Spleen (tissue), 11 donors: ENCODE measurements around the gene P2RY11. TPM values are rescaled to one million over a fixed set of nuclear protein-coding genes. Genes with fewer than 3 reads are reported as not detected.

ENCODE experiments used
- DNase-seq: peaks from one replicate; pipeline ENCODE4 v3.0.0-alpha.2; 2020
- H3K27ac ChIP-seq, 8 donors: fragments of 200-600 bp; sonication (generic) in 7 of 8; 1 replicate in 4 of 8; 2 replicates in 4 of 8; pipeline versions ENCODE4 v1.5.0 to v1.8.0; 2016 to 2021; ENCODE audit warnings: inconsistent platforms in 4 of 8, mild to moderate bottlenecking in 4 of 8, moderate library complexity in 1 of 8
- H3K27me3 ChIP-seq, 7 donors: fragments of 200-600 bp; sonication (generic) in 6 of 7; replicated peaks in 1 of 7; 1 replicate in 4 of 7; 2 replicates in 3 of 7; pipeline versions ENCODE4 v1.5.0 to v1.8.0; 2016 to 2021; ENCODE audit warnings: inconsistent platforms in 3 of 7, mild to moderate bottlenecking in 1 of 7
- H3K36me3 ChIP-seq, 6 donors: fragments of 200-600 bp; sonication (generic) in 5 of 6; 1 replicate in 4 of 6; 2 replicates in 2 of 6; pipeline versions ENCODE4 v1.5.0 to v1.8.0; 2016 to 2021; ENCODE audit warnings: inconsistent platforms in 2 of 6
- H3K4me1 ChIP-seq, 6 donors: fragments of 200-600 bp; sonication (generic) in 5 of 6; 1 replicate in 3 of 6; 2 replicates in 3 of 6; pipeline versions ENCODE4 v1.5.0 to v1.8.0; 2016 to 2021; ENCODE audit warnings: inconsistent platforms in 3 of 6
- H3K4me3 ChIP-seq, 8 donors: fragments of 200-600 bp; sonication (generic) in 7 of 8; 1 replicate in 4 of 8; 2 replicates in 4 of 8; pipeline versions ENCODE4 v1.5.0 to v1.8.0; 2016 to 2021; ENCODE audit warnings: inconsistent platforms in 4 of 8, mild to moderate bottlenecking in 4 of 8, moderate library complexity in 2 of 8
- H3K9me3 ChIP-seq, 8 donors: fragments of 200-600 bp; sonication (generic) in 7 of 8; 1 replicate in 4 of 8; 2 replicates in 4 of 8; pipeline versions ENCODE4 v1.5.0 to v1.8.0; 2016 to 2021; ENCODE audit warnings: inconsistent platforms in 4 of 8
- POLR2A ChIP-seq, 3 donors: fragments of 450-650 bp; IDR thresholded peaks; one replicate each; pipeline ENCODE4 v1.5.1; 2017; ENCODE audit warnings: antibody characterized with exemption in 3 of 3, mild to moderate bottlenecking in 1 of 3
- POLR2AphosphoS5 ChIP-seq, 3 donors: sonication (generic); formaldehyde crosslinking; IDR thresholded peaks; one replicate each; pipeline ENCODE4 v1.5.1; 2017; ENCODE audit warnings: antibody characterized with exemption in 3 of 3
- WGBS, 5 donors: extraction: QIAGEN DNeasy Blood & Tissue Kit in 3 of 5; methylation state at CpG; one replicate each; pipeline versions ENCODE4 v1.1.5 to v1.1.7; 2013 to 2018; 5-methylcytosine and 5-hydroxymethylcytosine counted together
- intact Hi-C: fragments of 100-400 bp; cut with DNase I; formaldehyde crosslinking; loops from one replicate; pipeline ENCODE4 v1.15.0; 2023; ENCODE audit warnings: low total_unique reads
- polyA plus RNA-seq, 3 donors: library from polyadenylated mRNA; stranded (reverse); fragments of 200-250 nt; gene quantifications; one replicate each; pipeline ENCODE4 v1.2.1, GENCODE V29; 2013
- total RNA-seq, 7 donors: library from RNA; depleted of rRNA in 3 of 7; stranded (reverse); fragments of >200 nt in 3 of 7; fragmentation: NEBNext Ultra II Directional in 4 of 7; extraction: Animal tissue kit (Norgen Biotek cat#: 25700) in 4 of 7; gene quantifications; one replicate each; pipeline versions ENCODE4 v1.1.0 to v1.2.1, GENCODE V29; 2016 to 2021
- TF ChIP-seq, protein P1 (sequence below), 11 experiments: fragments of 200-600 bp in 7 of 11; fragments of 450-650 bp in 4 of 11; sonication (generic) in 4 of 11; IDR thresholded peaks in 8 of 11; conservative IDR thresholded peaks in 3 of 11; 1 replicate in 7 of 11; 2 replicates in 4 of 11; pipeline versions ENCODE4 v1.4.0 to v1.8.0; 2016 to 2021; ENCODE audit warnings: antibody characterized with exemption in 11 of 11, inconsistent platforms in 4 of 11, mild to moderate bottlenecking in 1 of 11
- donor health status: healthy with polysubstance abuse.
- donor health status: DM: no; HTN: no; CAD: no; lungs with moderate emphysema.
- donor health status: DM: no; HTN: no; CAD: no.
- donor health status: Bipolar disorder and iron deficiency.
- donor health status: healthy.
- donor health status: DM: no; HTN: no; CAD: no.
- donor health status: DM: yes; HTN: yes; CAD: no.

Gene P2RY11
- total and polyA plus RNA-seq, 10 donors = 7.9 to 24.2 (median 16.9) TPM

DNA sequence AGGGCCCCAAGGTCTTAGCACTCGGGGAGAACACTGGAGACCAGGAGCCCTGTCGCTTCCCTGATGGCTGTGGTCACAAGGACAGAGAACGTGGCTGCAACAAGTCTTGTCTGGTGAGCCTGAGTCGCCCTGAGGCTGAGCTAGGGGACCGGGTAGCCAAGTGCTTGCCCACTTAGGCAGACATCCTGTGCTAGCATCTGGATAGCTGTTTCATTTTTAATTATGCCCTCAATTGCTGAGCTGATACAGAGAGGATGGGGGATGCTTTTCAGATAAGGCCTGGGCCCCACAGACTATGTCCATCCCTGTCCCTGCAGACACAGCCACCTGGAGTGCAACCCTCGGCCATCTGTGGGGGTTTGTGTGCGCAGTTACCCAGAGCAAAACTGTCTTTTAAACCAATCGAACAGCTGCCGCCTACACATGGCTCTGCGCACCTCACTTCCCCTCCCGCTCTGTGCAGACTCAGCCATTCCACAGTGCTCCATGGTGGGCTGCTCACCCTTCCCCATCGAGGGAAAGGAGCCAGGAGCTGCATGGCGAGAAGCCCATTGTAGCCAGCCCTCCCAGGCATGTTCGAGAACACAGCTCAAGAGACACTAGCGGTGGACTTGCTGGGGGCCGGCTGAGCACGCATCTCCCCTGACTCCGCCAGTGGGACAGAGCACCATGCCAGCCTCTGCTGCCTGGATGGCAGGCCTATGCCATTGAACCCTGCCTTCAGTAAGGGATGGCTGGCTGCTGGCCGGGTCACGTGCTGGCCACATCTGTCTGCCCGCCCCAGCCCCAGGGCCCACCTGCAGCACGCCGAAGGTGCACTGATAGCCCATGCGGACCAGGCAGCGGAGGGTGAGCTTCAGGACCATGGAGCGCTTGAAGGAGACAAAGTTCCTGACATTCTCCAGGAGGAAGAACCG is 27.6 kb downstream of the P2RY11 start:
- DNase-seq = no peak
- Histone ChIP-seq H3K4me1 (peaks cover 0 to 26% (median 0%) of the 10 kb centered on the region in 6 donors), H3K27me3 (no peaks in the 10 kb centered on the region), H3K4me3 (no peak overlapping the region), H3K27ac (no peak overlapping the region), H3K36me3 (peaks cover 0 to 100% (median 99%) of the 10 kb centered on the region in 6 donors), H3K9me3 (no peaks in the 10 kb centered on the region)
- WGBS, 5 donors = 90 to 96% (median 95%) methylated on average over 20 to 27 of the region's 27 CpGs
- no peak for TF ChIP-seq POLR2A (IDR thresholded peaks at IDR 0.05)
- intact Hi-C loops = no loop called here

DNA sequence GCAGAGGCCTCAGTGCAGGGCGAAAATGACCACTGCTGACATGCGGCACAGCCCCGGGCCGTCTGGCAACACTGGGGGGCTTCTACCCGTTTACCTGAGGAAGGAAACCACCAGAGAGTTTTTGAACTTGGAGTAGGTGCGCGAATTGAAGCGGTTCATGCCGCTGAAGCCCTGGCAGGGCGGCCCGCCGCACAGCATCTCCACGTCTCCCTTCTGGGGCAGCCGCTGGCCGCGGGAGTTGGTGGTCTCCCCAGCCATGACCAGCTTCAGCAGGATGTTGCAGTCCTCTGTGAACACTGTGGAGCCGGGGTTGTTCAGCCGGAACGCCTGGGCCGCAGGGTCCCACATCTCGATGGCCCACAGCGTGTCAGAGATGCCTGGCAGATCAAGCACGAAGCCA is 28.5 kb downstream of the P2RY11 start:
- TF ChIP-seq POLR2AphosphoS5 (IDR thresholded peaks at IDR 0.05) (no peak), POLR2A (IDR thresholded peaks at IDR 0.05) (no peak)
- TF ChIP-seq, protein P1, sequence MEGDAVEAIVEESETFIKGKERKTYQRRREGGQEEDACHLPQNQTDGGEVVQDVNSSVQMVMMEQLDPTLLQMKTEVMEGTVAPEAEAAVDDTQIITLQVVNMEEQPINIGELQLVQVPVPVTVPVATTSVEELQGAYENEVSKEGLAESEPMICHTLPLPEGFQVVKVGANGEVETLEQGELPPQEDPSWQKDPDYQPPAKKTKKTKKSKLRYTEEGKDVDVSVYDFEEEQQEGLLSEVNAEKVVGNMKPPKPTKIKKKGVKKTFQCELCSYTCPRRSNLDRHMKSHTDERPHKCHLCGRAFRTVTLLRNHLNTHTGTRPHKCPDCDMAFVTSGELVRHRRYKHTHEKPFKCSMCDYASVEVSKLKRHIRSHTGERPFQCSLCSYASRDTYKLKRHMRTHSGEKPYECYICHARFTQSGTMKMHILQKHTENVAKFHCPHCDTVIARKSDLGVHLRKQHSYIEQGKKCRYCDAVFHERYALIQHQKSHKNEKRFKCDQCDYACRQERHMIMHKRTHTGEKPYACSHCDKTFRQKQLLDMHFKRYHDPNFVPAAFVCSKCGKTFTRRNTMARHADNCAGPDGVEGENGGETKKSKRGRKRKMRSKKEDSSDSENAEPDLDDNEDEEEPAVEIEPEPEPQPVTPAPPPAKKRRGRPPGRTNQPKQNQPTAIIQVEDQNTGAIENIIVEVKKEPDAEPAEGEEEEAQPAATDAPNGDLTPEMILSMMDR (IDR thresholded peaks at IDR 0.05 in 8 of 11, conservative IDR thresholded peaks at IDR 0.05 in 3 of 11) = no peak
- H3K27me3 ChIP-seq = no peaks in the 10 kb centered on the region
- intact Hi-C loops = no loop called here
- no peak overlapping the region for H3K4me3 ChIP-seq
- no peak for DNase-seq
- H3K27ac ChIP-seq = no peak overlapping the region
- WGBS, 5 donors = 93 to 97% (median 95%) methylated on average over 23 of the region's 23 CpGs
- H3K36me3 ChIP-seq = peaks cover 0 to 100% (median 99%) of the 10 kb centered on the region in 6 donors
- peaks cover 0 to 30% (median 0%) of the 10 kb centered on the region in 6 donors for H3K4me1 ChIP-seq
- H3K9me3 ChIP-seq = no peaks in the 10 kb centered on the region

DNA sequence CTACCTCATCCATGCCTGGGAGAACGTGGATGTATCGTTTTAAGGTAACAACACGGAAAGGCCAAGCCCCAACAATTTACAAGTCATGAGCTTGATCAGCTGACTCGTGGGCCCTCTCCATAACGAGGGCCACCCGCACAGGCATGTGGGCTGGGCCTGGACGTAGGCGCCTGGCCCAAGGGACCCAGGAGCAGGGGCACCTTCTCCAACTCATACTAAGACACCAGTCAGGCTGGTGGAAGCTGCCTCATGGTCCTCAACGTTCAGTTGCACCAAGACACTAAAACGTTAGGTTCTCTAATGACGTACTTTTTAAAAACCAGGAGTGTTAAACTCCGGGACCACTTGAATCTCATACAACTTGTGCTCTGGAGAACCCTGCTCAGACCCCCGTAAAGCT is 30.0 kb downstream of the P2RY11 start:
- Histone ChIP-seq H3K4me3 (no peak overlapping the region), H3K27me3 (no peaks in the 10 kb centered on the region), H3K27ac (peak overlapping the region in 3 of 8 donors; percentile 83 to 87 (median 83)), H3K36me3 (peaks cover 0 to 100% (median 99%) of the 10 kb centered on the region in 6 donors), H3K9me3 (no peaks in the 10 kb centered on the region), H3K4me1 (peaks cover 0 to 30% (median 0%) of the 10 kb centered on the region in 6 donors)
- WGBS, 5 donors = 88 to 96% (median 93%) methylated on average over 13 of the region's 13 CpGs
- no peak for DNase-seq
- intact Hi-C loops = no loop called here
- TF ChIP-seq POLR2AphosphoS5 (IDR thresholded peaks at IDR 0.05) = no peak
- TF ChIP-seq, protein P1 (IDR thresholded peaks at IDR 0.05 in 8 of 11, conservative IDR thresholded peaks at IDR 0.05 in 3 of 11) = no peak
- TF ChIP-seq POLR2A (IDR thresholded peaks at IDR 0.05) = no peak

DNA sequence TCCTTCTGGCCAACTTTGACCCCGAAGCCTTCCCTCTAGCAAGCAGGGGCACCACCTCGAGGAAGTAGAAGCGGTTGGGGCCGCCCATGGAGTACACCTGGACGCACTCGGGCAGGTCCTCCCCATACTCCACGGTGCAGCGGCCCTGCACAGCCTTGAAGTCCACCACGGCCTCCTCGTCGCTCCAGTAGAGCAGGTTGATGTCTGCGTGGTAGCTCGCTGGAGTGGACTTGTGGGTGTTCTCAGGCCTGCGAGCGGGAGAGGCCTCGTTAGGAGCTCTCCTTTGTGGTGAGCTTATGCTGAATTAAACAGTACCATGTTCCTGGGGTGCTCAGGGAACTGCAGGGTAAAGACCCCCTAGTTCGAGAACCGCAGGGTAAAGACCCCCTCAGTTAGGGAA is 30.5 kb downstream of the P2RY11 start:
- no peak for DNase-seq
- Histone ChIP-seq H3K4me3 (no peak overlapping the region), H3K4me1 (peaks cover 0 to 30% (median 0%) of the 10 kb centered on the region in 6 donors), H3K27me3 (no peaks in the 10 kb centered on the region), H3K36me3 (peaks cover 0 to 100% (median 99%) of the 10 kb centered on the region in 6 donors), H3K27ac (peak overlapping the region; percentile 60 to 87 (median 74)), H3K9me3 (no peaks in the 10 kb centered on the region)
- 93 to 98% (median 96%) methylated on average over 12 to 18 of the region's 18 CpGs for WGBS, 5 donors
- TF ChIP-seq POLR2A (IDR thresholded peaks at IDR 0.05) (no peak), POLR2AphosphoS5 (IDR thresholded peaks at IDR 0.05) (no peak)
- TF ChIP-seq, protein P1 (IDR thresholded peaks at IDR 0.05 in 8 of 11, conservative IDR thresholded peaks at IDR 0.05 in 3 of 11) = no peak
- intact Hi-C loops = no loop called here
